ENCODE data around the gene ZNF699. TPM values are rescaled to one million over a fixed set of nuclear protein-coding genes. Genes with fewer than 3 reads are reported as not detected.

The ZNF699 gene
- total RNA-seq, result 5.9 and 7.3 TPM in 2 replicates

DNA sequence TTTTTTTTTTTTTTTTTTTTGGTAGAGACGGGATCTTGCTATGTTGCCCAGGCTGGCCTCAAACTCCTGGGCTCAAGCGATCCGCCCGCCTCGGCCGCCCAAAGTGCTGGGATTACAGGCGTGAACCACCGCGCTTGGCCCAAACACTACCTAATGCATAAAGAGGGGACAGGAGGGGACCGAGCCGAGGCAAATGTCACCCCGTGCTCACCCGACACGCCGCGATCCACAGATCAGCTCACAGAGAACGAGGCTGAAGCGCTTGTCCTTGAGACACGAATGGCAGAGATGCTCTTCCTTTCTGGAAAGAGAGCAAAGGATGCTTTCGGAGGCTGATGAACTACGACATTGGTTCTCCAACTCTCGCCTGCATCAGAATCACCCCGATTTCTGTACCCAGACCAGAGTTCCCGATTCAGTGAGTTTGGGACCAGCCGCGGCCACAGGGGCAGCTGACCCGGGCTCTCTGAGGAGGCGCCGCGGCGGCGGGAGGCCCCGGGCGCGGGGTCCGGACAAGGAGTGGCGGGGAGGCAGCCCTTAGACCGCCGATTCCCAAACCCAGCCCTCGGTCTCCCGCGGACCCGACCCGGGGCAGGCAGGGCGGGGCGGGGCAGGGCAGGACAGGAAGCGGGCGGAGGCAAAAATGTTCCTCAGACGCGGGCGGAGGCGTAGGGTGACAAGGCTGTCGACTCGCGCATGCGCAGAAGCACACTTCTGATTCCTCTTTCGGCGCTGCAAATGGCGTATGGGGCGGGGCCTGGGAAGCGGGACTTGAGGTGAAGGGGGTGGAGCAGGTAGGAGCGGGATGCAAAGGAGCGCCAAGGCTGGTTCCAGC lies at the start of gene ZNF699:
ZNF699 (minus strand) TSS at position 700 of the 835 bp plus-strand sequence. CDS start 4,719 bp downstream, outside the sequence.

DNA sequence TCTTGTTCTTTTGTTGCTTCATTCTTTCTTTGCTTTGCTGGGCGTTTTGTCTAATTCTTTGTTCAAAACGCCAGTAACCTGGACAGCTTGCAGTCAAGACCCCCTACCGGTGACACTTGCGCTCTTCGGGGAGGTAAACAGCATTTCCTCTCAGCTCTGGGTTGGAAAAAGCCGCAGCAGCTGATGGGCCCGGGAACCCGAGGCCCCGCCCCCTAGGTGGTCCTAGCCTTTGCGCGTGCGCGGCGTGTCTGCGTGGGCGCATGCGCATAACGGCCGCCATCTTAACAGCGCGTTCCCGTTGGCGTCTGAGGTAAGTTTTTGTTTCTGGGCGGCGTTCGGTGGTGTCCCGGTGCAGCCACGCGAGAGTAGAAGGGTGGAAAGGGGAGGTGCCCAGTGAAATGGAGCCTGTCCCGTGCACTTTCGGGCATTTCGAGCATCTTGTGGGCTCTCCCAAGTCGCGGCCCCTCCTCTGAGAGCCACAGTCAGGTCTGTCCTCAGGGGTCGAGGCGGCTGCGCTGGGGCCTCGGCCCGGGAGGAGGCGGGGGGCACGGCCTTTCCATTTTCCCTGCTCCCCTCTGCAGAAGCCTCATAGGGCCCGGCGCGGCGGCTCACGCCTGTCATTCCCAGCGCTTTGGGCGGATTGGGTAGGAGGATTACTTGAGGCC lies 14.4 kb upstream of the ZNF699 start, which contains the start of gene ZNF559:
ZNF559 (plus strand) TSS at position 261 of the 665 bp plus-strand sequence. CDS start 14,371 bp downstream, outside the sequence.

DNA sequence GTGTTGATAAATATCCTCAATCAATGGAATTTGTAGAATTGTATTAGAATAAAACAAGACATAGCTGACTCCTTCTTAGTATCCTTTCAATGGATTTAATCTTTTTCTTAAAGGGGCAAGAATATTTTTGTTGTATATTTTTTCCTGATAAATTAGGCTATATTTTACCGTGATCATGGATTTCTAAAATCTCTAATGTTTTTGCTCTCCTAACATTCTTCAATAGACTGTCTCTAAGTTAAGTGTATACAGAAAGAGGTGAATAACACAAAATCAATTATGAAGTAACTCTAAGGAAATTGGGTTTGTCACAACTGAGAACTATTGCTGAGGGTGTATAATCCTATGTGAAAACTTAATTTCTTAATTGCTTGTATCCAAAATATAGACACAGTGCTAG lies 59.0 kb downstream of the ZNF699 start, which contains the start of gene OR7E24:
OR7E24 (plus strand) TSS at position 301 of the 400 bp plus-strand sequence. CDS start 114 bp downstream, outside the sequence.

Other genes with a start within 250 kb of the ZNF699 start
- not detected in 2 replicates for gene OR1M1, start 222.8 kb downstream of the ZNF699 start, total RNA-seq
- gene OR7G2, start 202.4 kb downstream of the ZNF699 start, total RNA-seq, result not detected in 2 replicates
- not detected in 2 replicates for gene OR7G1, start 194.1 kb downstream of the ZNF699 start, total RNA-seq
- not detected in 2 replicates for gene OR7G3, start 182.9 kb downstream of the ZNF699 start, total RNA-seq
- gene ZNF317, start 169.4 kb downstream of the ZNF699 start, total RNA-seq, result 16.9 and 18.8 TPM in 2 replicates
- gene OR7D2, start 130.9 kb downstream of the ZNF699 start, total RNA-seq, result not detected in 2 replicates
- not detected in 2 replicates for gene OR7D4, start 90.2 kb downstream of the ZNF699 start, total RNA-seq
- gene OR7E24, start 58.9 kb downstream of the ZNF699 start, total RNA-seq, result not detected in 2 replicates
- 7.3 and 9.0 TPM in 2 replicates for gene ZNF559, start 14.3 kb upstream of the ZNF699 start, total RNA-seq
- 0.73 and 0.78 TPM in 2 replicates for gene ZNF177, start 53.2 kb upstream of the ZNF699 start, total RNA-seq
- gene ZNF266, start 125.7 kb upstream of the ZNF699 start, total RNA-seq, result 6.8 and 7.7 TPM in 2 replicates
- 0.20 TPM in 1 of 2 replicates, not detected in the other for gene ZNF560, start 188.8 kb upstream of the ZNF699 start, total RNA-seq
- 15.8 and 17.6 TPM in 2 replicates for gene ZNF426, start 228.8 kb upstream of the ZNF699 start, total RNA-seq

Data from subcutaneous preadipocyte (primary cell).